AG10803 (cell line): ENCODE measurements around the gene METRNL.
"Not testable (repeated sequence)": the region's sequence is repeated elsewhere in the genome, so short reads cannot be mapped to it uniquely, and the experiment has no call there.

Source experiments
- DNase-seq: peaks from one replicate; pipeline ENCODE4 v3.0.0; 2010; ENCODE audit warnings: low read depth
- H3K4me3 ChIP-seq: 2 replicates; pipeline ENCODE4 v1.5.1; 2011; ENCODE audit warnings: mild to moderate bottlenecking, low read length, control low read depth
- TF ChIP-seq, protein P1 (sequence below): conservative IDR thresholded peaks from 2 replicates; pipeline ENCODE4 v1.5.1; 2011; ENCODE audit warnings: mild to moderate bottlenecking, low read length, control low read depth, inconsistent platforms

Gene METRNL

DNA sequence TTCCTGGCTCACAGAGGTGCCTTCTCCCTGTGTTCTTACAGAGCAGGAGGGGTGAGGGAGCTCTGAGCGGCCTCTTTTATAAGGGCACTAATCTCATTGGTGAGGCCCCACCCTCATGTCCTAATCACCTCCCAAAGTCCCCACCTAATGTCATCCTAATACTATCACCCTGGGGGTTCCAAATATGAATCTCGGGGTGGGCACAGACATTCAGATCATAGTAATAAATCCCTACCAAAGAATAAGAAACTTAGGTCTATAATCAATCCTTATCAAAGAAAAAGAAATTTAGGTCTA is 32.3 kb upstream of the METRNL start:
- DNase-seq: no peak
- TF ChIP-seq, protein P1, sequence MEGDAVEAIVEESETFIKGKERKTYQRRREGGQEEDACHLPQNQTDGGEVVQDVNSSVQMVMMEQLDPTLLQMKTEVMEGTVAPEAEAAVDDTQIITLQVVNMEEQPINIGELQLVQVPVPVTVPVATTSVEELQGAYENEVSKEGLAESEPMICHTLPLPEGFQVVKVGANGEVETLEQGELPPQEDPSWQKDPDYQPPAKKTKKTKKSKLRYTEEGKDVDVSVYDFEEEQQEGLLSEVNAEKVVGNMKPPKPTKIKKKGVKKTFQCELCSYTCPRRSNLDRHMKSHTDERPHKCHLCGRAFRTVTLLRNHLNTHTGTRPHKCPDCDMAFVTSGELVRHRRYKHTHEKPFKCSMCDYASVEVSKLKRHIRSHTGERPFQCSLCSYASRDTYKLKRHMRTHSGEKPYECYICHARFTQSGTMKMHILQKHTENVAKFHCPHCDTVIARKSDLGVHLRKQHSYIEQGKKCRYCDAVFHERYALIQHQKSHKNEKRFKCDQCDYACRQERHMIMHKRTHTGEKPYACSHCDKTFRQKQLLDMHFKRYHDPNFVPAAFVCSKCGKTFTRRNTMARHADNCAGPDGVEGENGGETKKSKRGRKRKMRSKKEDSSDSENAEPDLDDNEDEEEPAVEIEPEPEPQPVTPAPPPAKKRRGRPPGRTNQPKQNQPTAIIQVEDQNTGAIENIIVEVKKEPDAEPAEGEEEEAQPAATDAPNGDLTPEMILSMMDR: no peak

DNA sequence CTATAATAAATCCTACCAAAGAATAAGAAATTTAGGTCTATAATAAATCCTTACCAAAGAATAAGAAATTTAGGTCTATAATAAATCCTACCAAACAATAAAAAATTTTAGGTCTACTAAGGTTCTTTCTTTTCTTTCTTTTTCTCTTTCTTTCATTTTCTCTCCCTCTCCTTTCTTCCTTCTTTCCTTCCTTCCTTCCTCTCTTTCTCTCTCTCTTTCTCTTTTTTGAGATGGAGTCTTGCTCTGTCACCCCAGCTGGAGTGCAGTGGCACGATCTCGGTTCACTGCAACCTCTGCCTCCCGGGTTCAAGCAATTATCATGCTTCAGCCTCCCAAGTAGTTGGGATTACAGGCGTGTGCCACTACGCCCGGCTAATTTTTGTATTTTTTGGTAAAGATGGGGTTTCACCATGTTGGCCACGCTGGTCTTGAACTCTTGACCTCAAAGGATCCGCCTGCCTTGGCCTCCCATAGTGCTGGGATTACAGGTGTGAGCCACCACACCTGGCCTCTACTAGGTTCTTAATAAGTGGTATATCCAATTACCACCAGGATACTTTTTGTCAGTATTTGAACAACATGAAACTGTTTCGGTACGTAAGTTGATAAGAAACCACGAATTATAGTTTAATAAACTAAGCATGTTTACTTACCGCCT is 31.5 kb upstream of the METRNL start:
- H3K4me3 ChIP-seq, DNase-seq: not testable (repeated sequence)

More for the DNA sequence above, 32.3 kb upstream of the METRNL start:
- H3K4me3 ChIP-seq: no peak overlapping the region

DNA sequence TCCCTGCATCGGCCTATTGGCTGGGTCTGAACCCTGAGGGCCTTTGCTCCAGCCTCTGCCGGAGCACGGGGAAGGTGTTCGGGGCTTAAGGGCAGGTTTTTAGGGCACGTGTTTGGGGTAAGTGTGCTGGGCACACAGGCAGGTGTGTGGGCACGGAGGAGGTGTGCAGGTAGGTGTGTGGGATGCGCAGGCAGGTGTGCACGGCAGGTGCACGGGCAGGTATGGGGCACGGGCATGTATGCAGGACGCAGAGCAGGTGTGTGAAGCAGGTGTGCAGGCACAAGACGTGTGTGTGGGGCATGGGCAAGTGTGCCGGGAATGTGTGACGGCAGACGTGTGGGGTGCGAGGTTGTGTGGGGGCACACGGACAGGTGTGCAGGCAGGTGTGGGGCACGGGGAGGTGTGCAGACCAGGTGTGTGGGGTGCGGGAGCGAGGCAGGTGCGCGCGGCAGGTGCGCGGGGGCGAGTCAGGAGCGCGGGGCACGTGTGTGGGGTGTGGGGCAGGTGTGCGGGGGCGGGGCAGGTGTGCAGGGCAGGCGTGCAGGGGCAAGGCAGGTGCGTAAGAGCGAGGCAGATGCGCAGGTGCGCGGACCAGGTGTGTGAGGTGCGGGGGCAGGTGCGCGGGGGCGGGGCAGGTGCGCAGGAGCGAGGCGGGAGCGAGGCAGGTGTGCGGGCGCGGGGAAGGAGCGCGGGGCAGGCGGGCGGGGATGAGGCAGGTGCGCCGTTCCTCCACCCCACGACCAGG is 28.6 kb upstream of the METRNL start:
- no peak for DNase-seq
- peak overlapping the region; percentile 69 for H3K4me3 ChIP-seq
- TF ChIP-seq, protein P1: no peak

DNA sequence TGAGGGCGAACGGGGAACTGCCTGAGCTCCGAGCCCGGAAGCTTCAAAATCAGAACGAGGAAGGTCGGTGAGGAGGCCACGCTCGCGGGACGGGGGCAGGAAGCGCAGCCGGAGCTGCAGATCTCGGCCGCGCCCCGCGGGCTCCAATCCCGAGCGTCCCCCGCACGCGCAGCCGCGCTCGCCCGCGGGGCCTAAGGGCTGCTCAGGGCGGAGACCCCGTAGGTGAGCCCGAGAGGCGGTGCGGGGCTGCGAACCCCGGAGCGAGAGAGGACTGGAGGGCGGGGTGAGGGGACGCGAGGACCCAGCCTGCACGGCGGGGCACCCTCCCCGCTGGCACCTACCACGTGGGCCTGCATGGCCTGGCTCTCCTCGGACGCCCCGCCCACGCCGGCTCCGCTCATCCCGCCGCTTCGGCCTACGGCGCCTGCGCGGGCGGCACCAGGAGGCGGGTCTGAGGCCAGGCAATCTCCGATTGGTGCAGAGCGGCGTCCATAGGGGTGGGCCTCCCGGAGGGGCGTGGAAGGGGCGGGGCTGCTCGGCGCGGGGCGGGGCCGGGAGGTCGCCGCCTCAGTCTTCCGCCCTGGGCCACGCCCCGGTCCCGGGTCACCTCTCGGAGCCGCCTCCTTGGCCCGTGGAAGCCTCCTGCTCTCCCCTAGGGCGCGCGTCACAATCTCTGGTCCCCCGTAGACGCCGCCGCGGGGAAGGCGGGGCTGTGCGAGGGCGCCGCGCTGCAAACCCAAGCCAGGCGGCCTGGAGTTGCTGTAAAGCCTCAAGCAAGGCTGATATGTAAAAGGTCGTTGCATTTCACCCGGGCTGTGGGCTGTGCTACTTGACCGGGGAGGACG is 27.8 kb upstream of the METRNL start:
- TF ChIP-seq, protein P1: no peak
- peak overlapping the region; percentile 69 for H3K4me3 ChIP-seq
- DNase-seq: peak; percentile 96

DNA sequence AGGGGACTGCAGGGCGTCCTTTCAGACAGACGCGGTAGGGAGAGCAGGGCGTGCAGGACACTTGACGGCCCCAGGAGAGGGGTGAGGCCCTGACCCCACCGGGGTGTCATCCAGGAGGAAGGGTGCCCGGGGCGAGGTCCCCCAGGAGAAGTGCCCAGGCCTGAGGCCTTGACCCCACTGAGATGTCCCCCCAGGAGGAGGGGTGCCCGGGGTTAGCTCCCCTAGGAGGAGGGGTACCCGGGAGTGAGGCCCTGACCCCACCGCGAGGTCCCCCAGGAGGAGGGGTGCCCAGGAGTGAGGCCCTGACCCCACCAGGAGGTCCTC is 27.2 kb upstream of the METRNL start:
- H3K4me3 ChIP-seq: peak overlapping the region; percentile 62
- TF ChIP-seq, protein P1: no peak
- no peak for DNase-seq

DNA sequence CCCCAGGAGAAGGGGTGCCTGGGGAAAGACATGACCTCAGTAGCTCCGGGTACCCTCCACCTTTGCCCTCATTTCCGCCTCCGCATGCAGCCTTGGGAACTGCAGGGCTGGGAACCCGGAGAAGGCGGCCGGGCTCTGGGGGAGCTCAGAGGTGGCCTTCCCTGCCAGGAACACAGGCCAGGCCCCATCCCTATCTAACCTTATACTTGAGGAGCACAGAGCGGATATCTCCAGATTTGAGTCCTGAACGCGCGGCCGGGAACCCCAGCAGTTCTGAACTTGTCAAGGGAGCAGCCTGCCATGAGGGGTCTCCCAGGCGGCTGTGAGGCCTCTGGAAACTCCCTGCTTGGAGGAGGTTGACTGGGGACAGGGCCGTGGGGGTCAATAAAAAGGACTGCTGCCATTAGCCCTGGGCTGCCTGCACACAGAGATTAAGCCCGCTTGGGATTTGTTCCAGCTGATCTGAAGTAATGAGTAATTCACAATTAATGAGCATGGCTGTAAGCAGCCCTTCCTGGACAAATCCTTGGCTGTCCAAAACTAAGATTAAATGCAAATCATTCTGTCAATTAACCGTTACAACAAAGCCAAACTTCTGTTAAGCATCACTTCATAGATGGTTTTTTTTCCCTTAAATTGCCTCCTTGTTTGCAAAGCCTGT is 26.3 kb upstream of the METRNL start:
- no peak overlapping the region for H3K4me3 ChIP-seq

More for the DNA sequence above, 26.3 kb upstream of the METRNL start:
- DNase-seq: no peak
- TF ChIP-seq, protein P1: no peak
